CD4-positive, alpha-beta T cell treated with Interleukin-15 for 4 hours (primary cell): ENCODE results near the gene PAEP.
"Not testable (repeated sequence)": the region's sequence is repeated elsewhere in the genome, so short reads cannot be mapped to it uniquely, and the experiment has no call there.

Experiments used
- DNase-seq: peaks from one replicate; pipeline ENCODE4 v3.0.0-alpha.2; 2020; ENCODE audit warnings: low spot score

Gene PAEP

GRCh38 chr9:135561391-135562234, at the start of gene PAEP:
Gene PAEP (plus strand): TSS chr9:135561756.
- no peak for DNase-seq

- no peak for DNase-seq
These were observed 49.3 kb upstream of the PAEP start for GRCh38 chr9:135512241-135512603.

- no peak for DNase-seq
These were observed 48.7 kb upstream of the PAEP start for GRCh38 chr9:135512904-135513303.

GRCh38 chr9:135513351-135513846, 48.2 kb upstream of the PAEP start:
- DNase-seq = no peak

GRCh38 chr9:135513906-135514305, 47.6 kb upstream of the PAEP start:
- not testable (repeated sequence) for DNase-seq

GRCh38 chr9:135514342-135515082, 47.0 kb upstream of the PAEP start:
- DNase-seq = no peak

GRCh38 chr9:135515083-135515951, 46.2 kb upstream of the PAEP start:
- DNase-seq = no peak

- DNase-seq = no peak
These were observed 45.3 kb upstream of the PAEP start for GRCh38 chr9:135516132-135516860.

- DNase-seq = no peak
These were observed 44.1 kb upstream of the PAEP start for GRCh38 chr9:135517407-135517822.

- DNase-seq = no peak
These were observed 42.2 kb upstream of the PAEP start for GRCh38 chr9:135519179-135519971.

- DNase-seq = no peak
These were observed 40.5 kb upstream of the PAEP start, which contains the start of gene LCN1 for GRCh38 chr9:135520916-135521607. Gene LCN1 (plus strand): TSS chr9:135521440. CDS start chr9:135521498, 58 bp downstream.

- DNase-seq = no peak
These were observed 39.9 kb upstream of the PAEP start for GRCh38 chr9:135521608-135522095.

- DNase-seq = no peak
These were observed 39.2 kb upstream of the PAEP start for GRCh38 chr9:135522137-135522877.

GRCh38 chr9:135522931-135523330, 38.6 kb upstream of the PAEP start:
- DNase-seq = no peak

- no peak for DNase-seq
These were observed 37.9 kb upstream of the PAEP start for GRCh38 chr9:135523521-135524129.

GRCh38 chr9:135524130-135524861, 37.3 kb upstream of the PAEP start:
- no peak for DNase-seq

- no peak for DNase-seq
These were observed 36.1 kb upstream of the PAEP start for GRCh38 chr9:135525241-135526088.
